Measurements from ENCODE around the gene EBF4.
"Not testable (repeated sequence)": the region's sequence is repeated elsewhere in the genome, so short reads cannot be mapped to it uniquely, and the experiment has no call there.

GRCh38 chr20:2770091-2770490, 77.5 kb downstream of the EBF4 start:
- TF ChIP-seq, protein P1, sequence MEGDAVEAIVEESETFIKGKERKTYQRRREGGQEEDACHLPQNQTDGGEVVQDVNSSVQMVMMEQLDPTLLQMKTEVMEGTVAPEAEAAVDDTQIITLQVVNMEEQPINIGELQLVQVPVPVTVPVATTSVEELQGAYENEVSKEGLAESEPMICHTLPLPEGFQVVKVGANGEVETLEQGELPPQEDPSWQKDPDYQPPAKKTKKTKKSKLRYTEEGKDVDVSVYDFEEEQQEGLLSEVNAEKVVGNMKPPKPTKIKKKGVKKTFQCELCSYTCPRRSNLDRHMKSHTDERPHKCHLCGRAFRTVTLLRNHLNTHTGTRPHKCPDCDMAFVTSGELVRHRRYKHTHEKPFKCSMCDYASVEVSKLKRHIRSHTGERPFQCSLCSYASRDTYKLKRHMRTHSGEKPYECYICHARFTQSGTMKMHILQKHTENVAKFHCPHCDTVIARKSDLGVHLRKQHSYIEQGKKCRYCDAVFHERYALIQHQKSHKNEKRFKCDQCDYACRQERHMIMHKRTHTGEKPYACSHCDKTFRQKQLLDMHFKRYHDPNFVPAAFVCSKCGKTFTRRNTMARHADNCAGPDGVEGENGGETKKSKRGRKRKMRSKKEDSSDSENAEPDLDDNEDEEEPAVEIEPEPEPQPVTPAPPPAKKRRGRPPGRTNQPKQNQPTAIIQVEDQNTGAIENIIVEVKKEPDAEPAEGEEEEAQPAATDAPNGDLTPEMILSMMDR (conservative IDR thresholded peaks at IDR 0.05; ENCODE audit: low read length): not testable (repeated sequence)
- TF ChIP-seq EZH2phosphoT487 (IDR thresholded peaks at IDR 0.05; ENCODE audit: borderline replicate concordance, low read depth, low read length): not testable (repeated sequence)
